Measurements from ENCODE around the gene APBA2.

APBA2 gene

GRCh38 chr15:29119847-29120246 is 234.1 kb downstream of the APBA2 start:
- DNase-seq (ENCODE audit: low read depth in 2 of 2), result no peak

- DNase-seq (ENCODE audit: low read depth in 2 of 2), result no peak
Observed at GRCh38 chr15:29120593-29121368, 235.0 kb downstream of the APBA2 start.

- no peak for DNase-seq (ENCODE audit: low read depth in 2 of 2)
Observed at GRCh38 chr15:29121369-29121656, 235.5 kb downstream of the APBA2 start.

- DNase-seq (ENCODE audit: low read depth in 2 of 2), result no peak
Observed at GRCh38 chr15:29121907-29122306, 236.1 kb downstream of the APBA2 start.

- no peak for DNase-seq (ENCODE audit: low read depth in 2 of 2)
Observed at GRCh38 chr15:29122506-29122905, 236.7 kb downstream of the APBA2 start.

- DNase-seq (ENCODE audit: low read depth in 2 of 2), result no peak
Observed at GRCh38 chr15:29123171-29123570, 237.4 kb downstream of the APBA2 start.

- DNase-seq (ENCODE audit: low read depth in 2 of 2), result no peak
Observed at GRCh38 chr15:29123991-29124390, 238.2 kb downstream of the APBA2 start.

GRCh38 chr15:29124581-29125381 is 239.0 kb downstream of the APBA2 start:
- DNase-seq (ENCODE audit: low read depth in 2 of 2), result no peak

GRCh38 chr15:29125382-29126207 is 239.8 kb downstream of the APBA2 start:
- DNase-seq (ENCODE audit: low read depth in 2 of 2), result no peak

GRCh38 chr15:29126208-29126536 is 240.4 kb downstream of the APBA2 start:
- no peak for DNase-seq (ENCODE audit: low read depth in 2 of 2)

- DNase-seq (ENCODE audit: low read depth in 2 of 2), result no peak
Observed at GRCh38 chr15:29126821-29127461, 241.2 kb downstream of the APBA2 start.

- no peak for DNase-seq (ENCODE audit: low read depth in 2 of 2)
Observed at GRCh38 chr15:29127506-29128430, 242.0 kb downstream of the APBA2 start.

GRCh38 chr15:29128671-29129070 is 242.9 kb downstream of the APBA2 start:
- no peak for DNase-seq (ENCODE audit: low read depth in 2 of 2)

GRCh38 chr15:29129221-29129620 is 243.4 kb downstream of the APBA2 start:
- DNase-seq (ENCODE audit: low read depth in 2 of 2), result no peak

- DNase-seq (ENCODE audit: low read depth in 2 of 2), result no peak
Observed at GRCh38 chr15:29129926-29130325, 244.2 kb downstream of the APBA2 start.

- no peak for DNase-seq (ENCODE audit: low read depth in 2 of 2)
Observed at GRCh38 chr15:29130476-29130875, 244.7 kb downstream of the APBA2 start.

GRCh38 chr15:29130951-29131839 is 245.4 kb downstream of the APBA2 start:
- DNase-seq (ENCODE audit: low read depth in 2 of 2), result no peak

- DNase-seq (ENCODE audit: low read depth in 2 of 2), result no peak
Observed at GRCh38 chr15:29131840-29132420, 246.2 kb downstream of the APBA2 start.

GRCh38 chr15:29132735-29133181 is 247.0 kb downstream of the APBA2 start:
- no peak for DNase-seq (ENCODE audit: low read depth in 2 of 2)

All from stimulated activated CD4-positive, alpha-beta T cell treated with anti-CD3 and anti-CD28 coated beads, Interleukin-1b, Interleukin-23, amount 100 ng/mL, for 4 hours (primary cell).